Activated T-cell treated with anti-CD3 and anti-CD28 coated beads for 1 hour (primary cell): Measurements from ENCODE around the gene RAB11FIP3.

Experiments
- DNase-seq: peaks from one replicate; pipeline ENCODE4 v3.0.0-alpha.2; 2020; ENCODE audit warnings: low read depth

Gene RAB11FIP3

DNA sequence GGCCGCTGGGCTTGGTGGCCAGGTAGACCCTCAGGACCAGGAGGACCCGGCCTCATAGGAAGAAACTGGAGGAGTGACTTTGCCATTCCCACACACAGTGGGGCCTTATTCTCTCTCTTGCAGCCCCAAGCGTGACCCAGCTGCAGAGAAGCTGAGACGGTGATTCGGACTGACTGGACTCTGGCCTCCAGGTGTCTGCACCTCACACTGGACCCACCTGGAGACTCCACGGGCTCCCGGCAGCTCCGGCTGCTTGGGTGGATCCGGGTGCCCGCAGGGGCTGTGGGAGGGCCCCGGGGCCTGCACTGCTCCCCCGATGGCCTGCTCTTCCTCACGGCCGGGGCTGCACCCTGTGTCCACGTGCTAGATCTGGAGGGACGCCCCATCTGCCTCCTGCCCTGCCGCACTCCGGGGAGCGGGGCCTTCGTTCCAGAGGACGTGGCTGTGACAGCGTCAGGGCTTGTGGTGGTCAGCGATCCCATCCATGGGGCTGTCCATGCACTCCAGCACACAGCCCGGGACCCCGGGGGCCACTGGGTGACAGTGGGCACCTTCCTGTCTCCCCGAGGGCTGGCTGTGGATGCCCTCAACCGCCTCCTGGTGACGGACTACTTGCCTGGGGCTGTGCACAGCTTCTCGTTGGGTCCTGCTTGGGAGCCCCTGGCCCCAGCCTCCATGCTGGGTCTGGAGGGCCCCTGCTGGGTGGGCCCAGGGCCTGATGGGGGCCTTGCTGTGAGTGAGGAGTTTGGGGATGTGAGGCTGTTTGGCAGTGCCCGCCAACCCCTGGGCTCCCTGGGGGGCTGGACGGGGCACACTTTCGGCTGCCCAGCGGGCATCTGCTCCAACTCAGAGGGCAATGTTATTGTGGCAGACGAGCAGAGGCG is 142.2 kb downstream of the RAB11FIP3 start:
- DNase-seq, result no peak

DNA sequence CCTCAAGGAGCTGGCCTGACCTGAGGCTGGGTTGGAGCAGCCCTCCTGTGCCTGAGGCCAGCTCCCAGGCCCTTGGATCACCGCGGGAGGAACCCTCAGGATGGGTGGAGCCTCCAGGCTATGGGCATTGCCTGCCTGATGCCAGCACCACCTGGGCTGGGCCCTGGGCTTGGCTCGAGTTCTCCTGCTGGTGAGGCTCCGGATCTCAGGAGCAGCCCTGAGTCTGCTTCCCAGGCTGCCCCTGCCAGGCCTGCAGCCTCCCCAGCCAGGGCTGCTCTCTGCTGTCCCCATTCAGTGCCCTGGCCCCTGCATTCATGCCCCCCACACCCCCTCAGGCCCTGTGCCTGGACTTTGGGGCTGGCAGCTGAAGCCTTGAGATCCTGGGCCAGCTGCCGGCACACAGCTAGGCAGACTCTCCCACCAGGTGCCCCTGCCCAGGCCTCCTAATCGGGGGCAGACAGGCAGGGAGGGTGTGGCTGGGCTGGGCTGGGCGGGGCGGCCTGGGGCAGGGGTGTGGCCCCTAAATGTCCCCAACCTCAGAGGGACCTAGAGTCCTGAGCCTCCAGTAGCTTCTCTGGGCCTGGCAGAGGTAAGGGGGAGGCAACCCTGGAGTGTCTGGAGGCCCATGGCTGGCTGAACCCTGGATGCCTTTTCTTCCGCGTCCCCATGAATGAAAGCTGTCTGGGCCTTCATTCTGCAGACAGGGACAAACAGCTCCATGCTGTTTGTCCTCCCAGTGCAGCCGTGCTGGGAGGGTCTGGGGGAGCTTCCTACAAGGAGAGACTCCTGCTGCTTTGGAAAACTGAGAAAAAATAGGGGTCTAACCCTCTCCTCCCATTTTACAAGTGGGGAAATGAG is 143.2 kb downstream of the RAB11FIP3 start:
- DNase-seq, result no peak

GRCh38 chr16:569445-570254 is 144.2 kb downstream of the RAB11FIP3 start, which contains the start of gene PIGQ:
TSS of gene PIGQ (plus strand) at chr16:569968. CDS start at chr16:574075, 4,107 bp downstream.
- peak; percentile 50 for DNase-seq
